Stimulated activated naive CD4-positive, alpha-beta T cell treated with Interleukin-2 at 50 U/mL for 16 hours (primary cell): ENCODE data around the gene KCNJ5.
A peak's percentile ranks its signal among the peaks of the same experiment; 100 is the strongest.

Experiments
- DNase-seq: peaks from one replicate; lab custom pipeline; 2025; lab: John Stamatoyannopoulos, UW

Gene KCNJ5

GRCh38 chr11:128895526-128895925 is 4.4 kb downstream of the KCNJ5 start:
- DNase-seq = no peak

- DNase-seq = no peak
These were observed 5.2 kb downstream of the KCNJ5 start for GRCh38 chr11:128896356-128896755.

- DNase-seq = no peak
These were observed 6.7 kb downstream of the KCNJ5 start for GRCh38 chr11:128897826-128898225.

- DNase-seq = no peak
These were observed 7.6 kb downstream of the KCNJ5 start for GRCh38 chr11:128898580-128899344.

- DNase-seq = no peak
These were observed 9.3 kb downstream of the KCNJ5 start for GRCh38 chr11:128900468-128900867.

- no peak for DNase-seq
These were observed 10.7 kb downstream of the KCNJ5 start for GRCh38 chr11:128901653-128902514.

- DNase-seq = no peak
These were observed 11.4 kb downstream of the KCNJ5 start for GRCh38 chr11:128902515-128903066.

GRCh38 chr11:128903248-128904061 is 12.3 kb downstream of the KCNJ5 start:
- no peak for DNase-seq

- DNase-seq = no peak
These were observed 13.1 kb downstream of the KCNJ5 start for GRCh38 chr11:128904303-128904655.

GRCh38 chr11:128904656-128905344 is 13.6 kb downstream of the KCNJ5 start:
- no peak for DNase-seq

GRCh38 chr11:128905345-128906184 is 14.4 kb downstream of the KCNJ5 start:
- DNase-seq = peak; percentile 30

- DNase-seq = no peak
These were observed 15.3 kb downstream of the KCNJ5 start for GRCh38 chr11:128906185-128907050.

GRCh38 chr11:128907585-128907984 is 16.4 kb downstream of the KCNJ5 start:
- no peak for DNase-seq

- no peak for DNase-seq
These were observed 17.5 kb downstream of the KCNJ5 start for GRCh38 chr11:128908391-128909246.

- DNase-seq = no peak
These were observed 18.4 kb downstream of the KCNJ5 start for GRCh38 chr11:128909438-128910125.

- no peak for DNase-seq
These were observed 19.4 kb downstream of the KCNJ5 start for GRCh38 chr11:128910576-128910975.

- DNase-seq = no peak
These were observed 20.1 kb downstream of the KCNJ5 start for GRCh38 chr11:128911239-128911638.

GRCh38 chr11:128911701-128912100 is 20.5 kb downstream of the KCNJ5 start:
- DNase-seq = no peak
